PC-3 (cell line): Measurements from ENCODE around the gene SSNA1.

Experiments used
- EZH2 ChIP-seq: fragments of 300-600 bp; sonication (generic); IDR thresholded peaks from one replicate; pipeline ENCODE4 v1.6.1; 2017; ENCODE audit warnings: antibody characterized with exemption, mild to moderate bottlenecking, low read length; ENCODE audit not compliant: unreplicated experiment
- EZH2phosphoT487 ChIP-seq: fragments of 300-600 bp; sonication (generic); IDR thresholded peaks from 2 replicates; pipeline ENCODE4 v1.6.1; 2018; ENCODE audit warnings: mild to moderate bottlenecking, antibody characterized with exemption, low read length, borderline replicate concordance
- TF ChIP-seq, protein P1 (sequence below): fragments of 300-600 bp; sonication (generic); conservative IDR thresholded peaks from 2 replicates; pipeline ENCODE4 v1.5.1; 2017; ENCODE audit warnings: antibody characterized with exemption, low read depth, mild to moderate bottlenecking, low read length

DNA sequence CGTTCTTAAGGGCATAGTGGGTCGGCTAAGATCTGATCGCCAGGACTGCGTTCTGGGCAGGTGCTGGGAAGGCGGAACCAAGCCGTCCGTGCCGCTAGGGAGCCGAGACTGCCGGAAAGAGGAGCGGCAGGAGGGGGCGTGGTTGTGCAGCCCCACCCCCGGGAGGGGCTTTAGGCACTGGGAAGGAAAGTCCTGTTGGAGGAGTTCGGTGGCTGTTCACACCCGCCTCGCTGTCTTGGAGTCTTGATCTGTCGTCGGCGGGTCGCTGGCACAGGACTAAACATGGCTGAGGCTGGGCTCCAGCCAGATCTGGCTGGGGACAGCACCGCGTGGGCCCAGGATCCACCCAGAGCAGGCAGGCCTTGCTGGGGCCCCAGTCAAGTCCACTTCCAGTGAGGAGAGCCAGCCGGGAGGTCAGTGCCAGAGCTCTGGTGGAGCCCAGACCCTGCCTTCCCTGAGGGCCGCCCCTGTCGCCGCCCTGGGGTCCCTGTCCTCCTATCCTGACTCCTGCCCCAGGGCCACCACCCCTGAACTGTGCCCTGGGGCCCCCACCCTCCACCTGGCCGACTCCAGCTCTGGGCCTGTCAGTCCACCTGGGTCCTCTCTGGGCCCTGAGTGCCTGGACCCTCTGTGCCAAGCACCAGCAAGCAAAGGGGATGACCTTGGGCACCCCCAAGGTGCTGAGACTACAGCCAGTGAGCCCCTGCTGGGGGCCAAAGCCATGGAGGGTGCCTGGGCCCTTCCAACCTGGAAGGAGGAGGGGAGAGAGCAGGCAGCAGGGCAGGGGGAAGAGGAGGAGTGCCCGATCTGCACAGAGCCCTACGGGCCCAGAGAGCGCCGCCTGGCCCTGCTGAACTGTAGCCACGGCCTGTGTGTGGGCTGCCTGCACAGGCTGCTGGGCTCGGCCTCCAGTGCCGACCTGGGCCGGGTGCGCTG, 29.1 kb downstream of the SSNA1 start:
- TF ChIP-seq EZH2: no peak
- TF ChIP-seq, protein P1, sequence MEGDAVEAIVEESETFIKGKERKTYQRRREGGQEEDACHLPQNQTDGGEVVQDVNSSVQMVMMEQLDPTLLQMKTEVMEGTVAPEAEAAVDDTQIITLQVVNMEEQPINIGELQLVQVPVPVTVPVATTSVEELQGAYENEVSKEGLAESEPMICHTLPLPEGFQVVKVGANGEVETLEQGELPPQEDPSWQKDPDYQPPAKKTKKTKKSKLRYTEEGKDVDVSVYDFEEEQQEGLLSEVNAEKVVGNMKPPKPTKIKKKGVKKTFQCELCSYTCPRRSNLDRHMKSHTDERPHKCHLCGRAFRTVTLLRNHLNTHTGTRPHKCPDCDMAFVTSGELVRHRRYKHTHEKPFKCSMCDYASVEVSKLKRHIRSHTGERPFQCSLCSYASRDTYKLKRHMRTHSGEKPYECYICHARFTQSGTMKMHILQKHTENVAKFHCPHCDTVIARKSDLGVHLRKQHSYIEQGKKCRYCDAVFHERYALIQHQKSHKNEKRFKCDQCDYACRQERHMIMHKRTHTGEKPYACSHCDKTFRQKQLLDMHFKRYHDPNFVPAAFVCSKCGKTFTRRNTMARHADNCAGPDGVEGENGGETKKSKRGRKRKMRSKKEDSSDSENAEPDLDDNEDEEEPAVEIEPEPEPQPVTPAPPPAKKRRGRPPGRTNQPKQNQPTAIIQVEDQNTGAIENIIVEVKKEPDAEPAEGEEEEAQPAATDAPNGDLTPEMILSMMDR: no peak
- no peak for TF ChIP-seq EZH2phosphoT487
